ENCODE results near the gene LGI1.

Gene LGI1

DNA sequence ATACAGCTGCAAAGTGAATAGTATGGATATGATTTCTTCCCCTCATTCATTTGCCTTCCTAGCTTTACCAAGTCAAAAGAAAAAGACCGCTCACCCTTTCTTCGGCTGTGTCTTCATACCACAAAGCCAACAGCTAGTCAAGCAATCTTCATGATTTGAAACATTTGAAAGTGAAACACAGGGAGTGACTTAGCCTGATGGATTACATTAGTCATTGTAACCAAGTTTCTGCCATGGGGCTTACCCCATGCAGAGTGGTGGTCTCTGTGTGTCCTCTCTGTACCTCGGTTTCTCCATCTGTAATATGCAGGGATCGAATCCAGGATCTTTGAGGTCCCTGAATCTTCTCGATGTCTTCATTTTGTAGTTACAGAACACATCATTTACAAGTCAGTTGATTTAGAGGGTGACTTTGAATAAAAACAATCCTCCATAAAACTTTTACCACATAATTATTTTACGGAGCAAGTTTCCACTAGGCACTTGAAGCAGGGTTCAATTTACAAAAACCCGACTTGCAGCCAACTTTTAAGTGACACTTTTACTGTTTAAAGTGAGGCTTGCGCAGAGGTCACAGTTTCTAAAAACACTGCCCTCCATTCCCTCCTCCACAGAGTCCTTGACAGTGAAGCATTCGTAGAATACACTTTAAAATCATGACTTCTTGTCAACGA lies 2.2 kb upstream of the LGI1 start:
- no peak for DNase-seq (ENCODE audit: low spot score)

DNA sequence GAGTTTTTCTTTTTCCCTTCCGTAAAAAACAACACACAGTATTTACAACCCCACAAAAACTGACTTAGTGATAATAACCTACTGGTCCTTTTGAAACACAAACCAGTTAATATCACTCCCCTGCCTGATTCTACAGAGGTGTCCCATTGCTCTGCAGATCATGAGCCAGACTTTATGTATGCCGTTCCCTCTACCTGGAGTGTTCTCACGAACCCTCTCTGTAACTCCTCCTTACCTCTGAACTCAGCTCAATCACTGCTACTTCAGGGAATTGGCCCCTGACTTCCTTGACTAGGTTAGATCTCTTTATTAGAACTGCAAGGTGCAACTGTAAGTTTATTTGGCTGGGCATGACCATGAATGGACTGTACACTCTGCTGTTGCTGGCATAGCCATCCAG lies 1.6 kb upstream of the LGI1 start:
- DNase-seq (ENCODE audit: low spot score) = no peak

DNA sequence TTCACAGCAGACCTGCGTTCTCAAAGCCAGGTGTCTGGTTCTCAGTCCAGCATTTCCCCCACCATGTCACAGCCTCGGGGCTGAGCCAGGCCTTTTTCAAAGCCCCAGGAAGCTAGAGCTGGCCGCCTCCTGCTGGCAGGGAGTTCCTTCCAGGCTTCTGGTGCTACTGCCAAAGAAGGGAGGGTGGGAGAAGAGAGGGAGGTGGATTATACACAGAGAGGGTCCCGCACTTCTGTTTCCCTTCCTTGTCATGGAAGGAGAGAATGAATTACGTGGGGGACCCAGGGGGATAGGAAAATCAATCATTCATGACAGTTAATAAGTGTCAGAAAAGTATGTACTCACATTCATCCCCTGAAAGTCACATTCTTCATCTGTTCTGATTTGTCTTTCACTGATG lies 600 bp upstream of the LGI1 start:
- peak; percentile 51 for DNase-seq (ENCODE audit: low spot score)

DNA sequence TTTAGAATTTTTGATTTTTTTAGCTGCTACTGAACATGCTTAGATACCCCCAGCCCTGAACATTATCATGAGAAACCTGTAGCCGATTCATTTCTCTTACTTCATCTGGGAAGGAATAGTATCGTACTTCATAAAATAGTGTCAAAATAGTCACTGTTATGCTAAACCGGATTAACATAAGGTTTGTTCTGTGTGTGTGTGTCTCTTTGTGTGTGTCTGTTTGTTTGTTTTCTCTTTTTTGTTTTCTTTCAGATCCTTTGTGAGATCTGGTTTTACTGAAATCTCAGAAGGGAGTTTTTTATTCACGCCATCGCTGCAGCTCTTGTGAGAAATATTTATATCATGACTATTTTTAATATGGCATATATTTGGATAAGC lies 761 bp downstream of the LGI1 start:
- DNase-seq (ENCODE audit: low spot score) = no peak

DNA sequence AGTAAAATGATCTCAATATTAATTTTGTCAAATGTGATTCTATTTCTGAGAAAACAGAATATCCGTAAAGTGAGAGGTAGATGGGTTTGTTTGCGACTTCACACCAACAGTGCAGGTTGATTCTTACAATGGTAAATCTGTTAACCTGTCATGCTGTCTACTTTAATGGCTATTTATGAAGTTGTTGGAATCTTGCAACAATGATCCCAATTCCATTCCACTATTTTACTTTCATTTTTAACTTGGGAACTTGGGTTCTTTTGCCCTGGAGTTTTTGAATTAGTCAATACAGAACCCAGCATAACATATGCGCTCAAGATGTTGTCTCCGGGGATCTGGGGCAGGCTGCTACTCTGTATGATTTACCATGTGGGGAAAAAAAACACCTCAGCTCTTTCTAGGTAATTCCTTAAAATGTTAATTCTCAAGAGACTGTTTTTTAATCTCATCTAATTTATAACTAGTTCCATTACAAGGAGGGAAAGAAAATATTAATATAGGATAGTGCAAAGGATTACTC lies 1.2 kb downstream of the LGI1 start:
- no peak for DNase-seq (ENCODE audit: low spot score)

DNA sequence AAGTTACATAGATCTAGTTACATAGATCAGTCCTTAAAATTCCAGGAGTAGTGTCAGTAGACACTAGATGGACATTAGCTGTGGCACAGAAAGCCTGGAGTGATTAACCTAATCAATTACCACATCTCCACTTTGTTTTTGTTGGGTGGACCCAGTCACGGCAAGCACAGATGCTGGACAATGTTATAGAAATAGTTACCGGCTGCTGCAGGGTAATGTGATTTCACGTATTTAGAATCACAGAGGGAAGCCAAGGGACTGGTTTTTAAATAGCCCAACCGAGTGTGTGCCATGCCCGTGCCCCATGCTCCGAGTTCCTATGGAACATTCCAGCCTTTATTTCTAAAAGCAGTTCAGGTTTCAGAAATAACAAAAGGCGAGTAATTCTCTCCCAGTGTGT lies 2.8 kb downstream of the LGI1 start:
- DNase-seq (ENCODE audit: low spot score) = no peak

DNA sequence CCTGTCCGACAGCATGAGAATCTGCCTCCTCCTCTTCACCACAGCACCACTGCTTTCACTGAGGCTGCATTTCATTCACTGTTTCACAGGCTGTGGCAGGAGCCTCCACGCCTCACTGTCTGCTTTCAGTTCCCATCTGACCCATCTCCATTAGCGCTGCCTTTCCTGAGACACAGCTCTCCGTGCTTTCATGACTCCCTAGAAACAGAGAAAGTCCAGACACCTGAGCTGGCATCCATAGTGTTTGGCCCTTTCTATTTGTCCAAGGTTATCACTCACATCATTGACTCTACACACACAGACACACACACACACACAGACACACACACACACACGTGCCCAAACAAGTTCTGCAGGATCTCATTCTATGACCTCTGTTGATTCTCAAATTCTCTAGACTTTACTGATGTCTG lies 5.2 kb downstream of the LGI1 start:
- no peak for DNase-seq (ENCODE audit: low spot score)

DNA sequence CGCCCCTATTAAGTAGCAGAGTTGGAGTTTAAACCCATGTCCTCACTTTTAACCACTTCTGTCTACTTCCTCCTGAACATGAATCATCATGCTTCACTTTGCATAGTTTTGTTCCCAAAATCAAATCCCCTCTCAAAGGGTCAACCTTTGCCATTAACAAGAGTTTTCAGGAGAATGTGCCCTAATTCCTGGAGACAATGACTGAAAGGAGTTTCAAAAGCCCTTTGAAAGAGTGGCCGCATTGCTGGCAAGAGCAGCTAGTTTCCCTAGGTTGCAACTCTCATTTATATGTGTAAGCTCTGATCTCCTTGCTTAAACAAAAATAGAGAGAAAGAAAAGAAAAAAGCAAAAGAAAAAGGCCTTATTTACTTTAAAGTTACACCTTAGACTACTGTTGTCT lies 9.2 kb downstream of the LGI1 start:
- DNase-seq (ENCODE audit: low spot score) = no peak

DNA sequence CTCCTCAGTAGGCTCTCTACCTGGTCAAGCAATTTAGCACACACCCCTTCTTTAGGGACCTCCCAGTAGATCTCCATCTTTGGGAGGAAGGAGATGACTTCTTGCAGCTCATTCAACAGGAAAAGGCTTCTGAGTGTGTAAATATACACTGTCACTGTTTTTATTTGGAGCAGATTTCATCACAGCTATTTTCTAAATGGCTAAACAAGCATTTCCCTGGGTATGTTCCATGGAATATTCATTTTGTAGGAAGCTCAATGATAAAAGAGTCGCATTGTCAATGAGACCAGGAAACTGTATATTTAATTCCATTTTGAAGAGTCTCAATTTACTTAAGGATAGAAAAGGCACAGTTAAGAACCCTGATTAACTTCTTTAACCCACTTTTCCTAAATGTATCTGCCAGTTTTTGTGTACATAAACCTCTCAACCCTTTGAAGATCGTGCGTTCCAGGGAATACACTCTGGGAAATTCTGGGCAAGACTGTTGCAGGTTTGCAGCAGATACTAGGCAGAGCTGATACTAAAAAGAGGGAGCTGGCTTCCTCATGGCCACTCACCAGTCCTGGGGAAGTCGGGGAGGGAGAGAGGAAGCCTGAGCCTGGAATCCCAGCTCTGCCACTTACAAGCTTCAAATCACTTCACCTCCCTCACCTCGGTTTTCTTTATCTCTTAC lies 10.1 kb downstream of the LGI1 start:
- no peak for DNase-seq (ENCODE audit: low spot score)

DNA sequence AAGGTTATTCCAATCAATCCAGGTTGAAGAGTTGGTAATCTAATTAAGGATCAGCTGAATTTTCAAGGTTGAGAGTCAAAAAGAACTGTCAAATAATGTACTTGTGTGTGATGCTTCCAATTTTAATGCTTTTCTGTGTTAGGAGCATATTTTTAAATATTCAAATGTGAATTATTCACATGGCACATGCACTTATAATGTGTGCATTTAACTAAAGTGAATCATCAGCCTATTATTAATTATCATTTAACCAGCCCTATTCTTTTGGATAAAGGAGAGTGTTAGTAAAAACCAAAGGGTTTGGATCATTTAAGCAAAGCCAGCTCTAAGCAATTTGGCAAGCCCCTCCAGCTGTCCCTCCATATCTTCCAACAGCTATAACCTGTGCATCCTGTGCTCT lies 11.2 kb downstream of the LGI1 start:
- no peak for DNase-seq (ENCODE audit: low spot score)

DNA sequence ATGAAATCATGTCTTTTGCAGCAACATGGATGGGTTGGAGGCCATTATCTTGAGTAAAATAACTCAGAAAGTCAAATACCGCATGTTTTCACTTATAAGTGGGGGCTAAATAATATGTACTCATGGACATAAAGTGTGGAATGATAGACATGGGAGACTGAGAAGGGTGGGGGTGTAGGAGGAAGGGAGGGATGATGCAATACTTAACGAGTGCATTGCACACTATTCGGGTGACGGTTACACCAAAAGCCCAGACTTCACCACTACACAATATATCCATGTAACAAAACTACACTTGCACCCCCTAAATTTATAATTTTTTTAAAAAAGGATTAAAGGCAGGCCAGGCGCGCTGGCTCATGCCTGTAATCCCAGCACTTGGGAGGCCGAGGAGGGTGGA lies 13.6 kb downstream of the LGI1 start:
- no peak for DNase-seq (ENCODE audit: low spot score)

DNA sequence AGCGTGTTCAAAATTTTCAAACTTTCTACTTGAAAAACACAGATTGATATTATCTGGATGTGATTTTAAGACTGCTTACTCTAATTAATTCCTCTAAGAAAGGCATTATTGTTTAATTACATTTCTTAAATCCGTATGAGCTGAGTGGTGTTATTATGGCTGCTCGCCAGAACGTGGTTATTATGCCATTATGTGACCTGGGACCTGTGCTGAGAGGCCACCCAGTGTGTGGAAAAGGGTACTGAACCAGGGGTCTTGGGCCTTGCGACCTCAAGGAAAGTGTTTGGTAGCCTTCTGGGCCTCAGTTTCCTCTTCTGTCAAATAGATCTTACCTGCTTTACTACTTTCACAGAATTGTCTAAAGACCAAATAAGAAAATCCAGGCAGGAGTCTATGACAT lies 15.4 kb downstream of the LGI1 start:
- DNase-seq (ENCODE audit: low spot score) = no peak

DNA sequence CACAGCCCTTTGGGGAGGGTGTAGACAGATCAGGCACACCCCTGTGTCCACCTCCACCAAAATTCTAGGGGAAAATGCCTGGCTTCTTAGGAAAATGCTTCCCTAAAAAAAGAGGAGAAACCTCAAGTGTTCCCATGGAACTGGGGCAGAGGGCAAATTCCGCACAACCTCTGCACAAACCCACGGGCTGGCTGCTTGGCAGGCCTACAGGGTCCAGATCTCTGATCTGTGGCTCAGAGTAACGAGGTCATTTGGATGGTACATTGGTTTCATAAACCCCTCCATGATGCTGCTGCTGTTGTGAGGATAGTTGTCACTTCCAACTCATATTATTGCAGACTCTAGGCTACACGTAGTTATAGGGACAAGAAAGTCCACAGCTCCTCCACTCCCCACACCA lies 16.0 kb downstream of the LGI1 start:
- DNase-seq (ENCODE audit: low spot score) = no peak

DNA sequence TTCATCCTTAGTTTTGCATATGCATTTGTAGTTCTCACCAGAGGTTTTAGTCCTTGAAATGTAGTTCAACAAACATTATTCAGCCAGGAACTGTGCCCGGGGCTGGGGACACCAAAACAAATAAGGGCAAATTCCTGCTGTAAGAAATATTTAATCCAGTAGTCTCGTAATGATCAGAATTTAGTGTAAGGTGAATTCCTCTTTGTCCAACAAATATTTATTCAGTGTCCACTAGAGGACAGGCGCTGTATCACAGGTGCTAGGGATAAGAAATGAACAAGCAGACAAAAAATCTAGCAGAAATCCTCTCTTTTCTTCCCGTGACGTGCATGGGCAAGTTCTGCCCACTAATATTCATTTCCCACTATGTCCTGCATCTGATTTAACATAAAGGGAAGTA lies 17.6 kb downstream of the LGI1 start:
- DNase-seq (ENCODE audit: low spot score) = no peak

DNA sequence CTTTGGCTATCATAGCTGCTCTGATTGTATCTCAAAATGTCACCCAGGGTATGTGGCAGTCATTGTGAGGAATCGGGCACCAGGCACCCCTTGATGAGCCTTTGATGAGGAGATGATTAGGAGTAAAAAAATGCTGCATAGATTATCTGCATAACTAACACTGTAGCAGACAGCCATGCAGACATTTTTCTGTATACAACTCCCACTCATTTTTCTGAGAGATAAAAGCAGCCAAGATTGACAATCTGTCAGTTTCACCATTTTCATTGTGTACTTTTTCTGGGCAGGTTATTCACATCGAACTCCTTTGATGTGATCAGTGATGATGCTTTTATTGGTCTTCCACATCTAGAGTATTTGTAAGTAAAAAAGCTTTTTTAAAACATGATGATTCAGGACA lies 19.4 kb downstream of the LGI1 start:
- no peak for DNase-seq (ENCODE audit: low spot score)

DNA sequence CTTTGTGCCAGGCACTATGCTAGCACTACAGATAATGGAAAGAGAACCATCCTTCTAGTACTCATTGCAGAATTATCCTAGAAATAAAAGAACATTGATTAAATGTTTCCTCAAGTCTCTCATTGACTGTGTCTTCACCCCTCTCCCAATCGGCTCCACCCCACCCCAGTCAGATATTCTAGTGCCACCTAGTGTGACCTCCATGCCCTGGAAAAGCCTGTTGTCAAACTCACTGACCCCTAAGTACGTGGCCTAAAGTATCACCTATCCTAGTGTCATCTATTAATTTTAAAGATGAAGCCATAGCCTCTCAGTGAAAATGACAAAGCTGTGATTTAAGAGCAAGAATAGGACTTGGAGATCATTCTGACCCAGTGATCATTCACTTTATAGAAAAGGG lies 26.3 kb downstream of the LGI1 start:
- DNase-seq (ENCODE audit: low spot score) = no peak

DNA sequence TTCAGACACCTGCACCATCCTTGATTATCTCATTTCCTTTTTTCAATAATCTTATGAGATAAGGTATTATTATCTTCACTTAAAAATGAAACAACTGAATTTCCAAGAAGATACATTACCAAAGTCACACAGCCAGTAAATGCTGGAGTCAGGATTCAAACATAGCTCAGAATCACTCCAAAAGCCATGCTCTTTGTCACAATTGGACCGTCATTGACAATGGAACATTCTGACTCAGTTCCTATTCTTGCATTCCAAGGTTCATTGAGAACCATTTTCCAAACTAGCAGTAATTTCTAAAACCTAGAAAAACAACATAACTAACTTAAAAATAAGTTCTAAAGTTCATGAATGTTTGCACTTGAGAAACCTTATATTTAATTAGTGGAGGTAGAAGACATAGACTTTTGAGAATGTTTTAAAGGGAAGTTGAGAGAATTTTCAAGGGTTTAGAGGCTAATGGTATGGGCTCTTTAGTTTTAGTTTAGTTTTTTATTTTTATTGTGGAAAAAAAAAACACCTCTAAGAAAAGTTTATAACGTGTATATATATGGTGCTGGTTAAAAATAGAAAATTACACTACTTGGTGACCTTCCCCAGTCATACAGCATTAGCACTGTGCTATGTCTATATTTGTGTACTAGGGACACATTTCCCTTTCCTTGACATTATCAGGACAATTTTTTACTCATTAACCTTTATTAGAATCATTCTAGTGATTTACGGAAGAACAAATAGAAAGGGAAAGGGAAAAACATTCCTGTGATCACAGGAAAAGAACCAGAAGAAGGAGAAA lies 30.9 kb downstream of the LGI1 start:
- no peak for DNase-seq (ENCODE audit: low spot score)

DNA sequence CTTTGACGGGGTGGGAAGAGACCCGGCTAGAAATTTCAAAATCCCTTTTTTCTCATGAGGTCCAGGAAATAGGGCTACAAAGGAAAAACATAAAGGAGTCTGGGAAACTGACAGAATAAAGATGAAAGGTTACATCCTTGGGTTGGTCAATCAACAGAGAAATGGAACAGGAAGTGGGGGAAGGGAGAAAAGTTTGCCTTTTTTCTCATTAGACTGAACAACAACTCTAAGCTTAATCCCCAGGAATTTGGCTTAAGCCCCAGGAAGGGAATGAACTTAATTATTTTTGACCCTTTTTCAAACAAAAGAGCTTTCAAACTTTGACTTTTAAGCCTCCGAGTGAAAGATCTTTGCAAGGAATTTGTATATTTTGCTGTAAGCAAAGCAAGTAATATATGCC lies 32.7 kb downstream of the LGI1 start:
- no peak for DNase-seq (ENCODE audit: low spot score)

DNA sequence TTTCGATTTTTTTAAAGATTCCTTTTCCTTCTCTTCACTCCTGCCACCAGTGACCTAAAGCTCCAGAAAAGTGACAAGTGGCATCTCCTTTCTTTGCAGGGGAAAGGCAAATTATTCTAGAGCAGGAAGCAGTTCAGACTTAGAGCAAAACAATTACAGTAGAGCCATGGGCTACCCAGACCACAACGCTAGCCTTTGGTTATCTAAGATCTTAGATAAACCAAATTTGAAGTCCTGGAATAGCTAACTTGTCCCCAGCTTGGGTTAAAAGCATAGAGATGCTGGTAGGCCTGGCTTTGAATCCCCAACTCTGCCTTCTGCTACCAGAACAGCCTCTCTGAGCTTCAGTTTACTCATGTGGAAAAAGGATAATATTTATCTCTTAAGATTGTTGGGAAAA lies 38.4 kb downstream of the LGI1 start:
- DNase-seq (ENCODE audit: low spot score) = no peak

DNA sequence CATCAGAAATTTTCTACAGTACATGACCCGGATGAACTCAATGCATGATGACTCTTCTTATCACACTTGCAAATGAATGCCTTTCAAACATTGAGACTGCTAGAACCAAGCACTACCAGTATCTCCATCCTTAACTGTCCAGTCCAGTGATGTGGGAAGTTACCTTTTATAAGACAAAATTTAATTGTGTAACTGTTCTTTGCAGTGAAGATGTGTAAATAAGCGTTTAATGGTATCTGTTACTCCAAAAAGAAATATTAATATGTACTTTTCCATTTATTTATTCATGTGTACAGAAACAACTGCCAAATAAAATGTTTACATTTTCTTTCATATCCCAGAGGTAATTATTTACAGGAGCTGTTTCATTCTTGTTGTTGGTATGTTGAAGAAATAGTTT lies 40.1 kb downstream of the LGI1 start:
- DNase-seq (ENCODE audit: low spot score) = no peak

DNA sequence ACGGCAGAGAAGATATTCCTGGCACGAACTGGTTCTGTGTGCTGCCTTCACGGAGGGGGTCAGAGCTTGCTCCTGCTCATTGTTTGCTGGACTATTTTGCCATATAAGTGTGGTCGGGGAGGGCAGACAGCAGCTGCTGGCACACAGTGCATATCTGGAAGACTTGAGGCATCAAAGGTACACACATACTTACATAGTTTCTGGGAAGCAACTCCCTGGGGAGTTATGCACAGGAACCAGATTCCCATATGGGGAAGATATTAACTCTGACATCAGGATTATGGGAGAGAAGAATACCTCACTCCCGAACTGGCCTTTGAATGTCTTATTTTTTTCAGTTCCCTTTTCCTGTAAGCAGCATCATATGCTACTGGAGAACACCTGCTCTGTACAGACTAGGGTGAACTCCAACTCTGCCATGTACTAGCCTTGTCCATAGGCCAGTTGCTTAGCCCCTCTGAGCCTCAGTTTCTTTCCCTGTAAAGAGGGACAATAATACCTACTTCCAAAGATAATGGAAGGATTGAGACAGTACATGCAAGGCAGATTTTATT lies 41.5 kb downstream of the LGI1 start:
- DNase-seq (ENCODE audit: low spot score) = no peak

DNA sequence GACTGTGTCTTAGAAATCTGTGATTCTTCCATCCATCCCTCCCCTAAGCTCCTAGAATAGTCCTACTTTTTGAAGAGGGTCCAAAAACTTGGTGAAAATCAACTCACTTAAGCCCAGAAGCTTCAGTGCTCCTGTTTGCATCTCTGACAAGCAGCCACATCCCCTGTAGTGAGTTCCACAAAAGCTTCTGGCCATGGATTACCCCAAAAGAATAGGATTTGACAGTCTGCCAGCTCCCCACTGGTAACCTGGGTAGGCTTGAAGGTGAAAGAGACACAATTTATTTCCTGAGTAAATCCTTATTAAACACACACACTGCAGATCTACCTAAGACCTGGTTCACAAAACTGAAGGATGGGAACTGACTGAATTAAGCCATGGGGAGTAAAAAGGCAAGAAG lies 46.5 kb downstream of the LGI1 start:
- DNase-seq (ENCODE audit: low spot score) = no peak

DNA sequence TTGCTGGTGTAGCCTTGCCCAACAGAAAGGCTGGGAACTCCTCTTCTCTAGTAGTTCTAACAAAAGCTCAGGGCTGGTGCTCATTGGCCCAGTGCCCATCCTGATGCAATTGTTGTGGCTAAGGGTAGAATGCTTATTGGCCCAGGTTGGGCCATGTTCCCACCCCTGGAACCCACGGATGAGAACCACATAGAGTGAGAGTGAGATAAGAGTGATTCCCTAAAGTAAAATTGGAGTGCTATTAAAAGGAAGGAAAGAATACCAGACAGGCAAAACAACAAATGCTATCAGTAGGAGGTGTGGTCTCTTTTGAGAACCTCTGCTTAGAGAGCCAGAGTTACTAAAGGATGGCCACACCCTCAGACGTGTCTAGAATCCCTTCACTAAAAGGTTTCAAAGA lies 49.2 kb downstream of the LGI1 start:
- no peak for DNase-seq (ENCODE audit: low spot score)
